Measurements from ENCODE around the gene C17orf100. TPM values are rescaled to one million over a fixed set of nuclear protein-coding genes. Genes with fewer than 3 reads are reported as not detected.

The C17orf100 gene
- total RNA-seq (2014; rRNA removed; shearing (Covaris generic); ENCODE audit: low replicate concordance) = 5.7 and 6.4 TPM in 2 replicates

DNA sequence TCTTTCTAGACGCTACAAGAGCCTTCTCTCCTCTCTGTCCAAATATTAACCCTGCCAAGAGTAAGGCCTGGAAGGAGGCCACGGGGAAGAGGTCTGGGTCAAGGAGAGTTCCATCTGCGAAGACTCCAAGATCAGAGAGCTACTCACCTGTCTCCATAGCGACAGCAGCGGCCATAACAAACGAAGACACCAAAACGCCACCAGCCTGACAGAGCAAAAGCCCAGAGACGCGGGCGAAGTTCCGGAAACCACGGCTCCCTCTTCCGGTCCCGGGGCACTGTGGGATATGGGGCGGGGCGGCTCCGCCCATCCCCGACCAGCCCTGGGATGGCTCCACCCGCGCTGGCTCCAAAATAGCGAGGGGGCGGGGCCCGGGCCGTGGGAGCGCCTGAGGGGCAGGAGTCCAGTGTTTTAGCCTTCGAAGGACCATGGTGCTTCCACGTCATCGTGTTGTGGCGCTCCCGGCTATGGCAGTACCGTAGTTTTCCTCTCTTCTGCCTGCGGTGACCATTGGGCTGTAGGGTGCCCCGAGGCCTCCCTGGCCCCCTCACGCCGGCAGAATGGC is at the start of gene C17orf100, which contains the start of gene MED31:
Gene C17orf100, plus strand, starts transcription at position 409 of the 565 bp plus-strand sequence. Its CDS starts 152 bp downstream, at position 561.
Gene MED31, minus strand, starts transcription at position 252 of the 565 bp plus-strand sequence. Its CDS starts 77 bp downstream, at position 175.
- DNase-seq (ENCODE audit: low read depth) = peak; percentile 93
- in situ Hi-C loops (cut with HindIII; ENCODE audit: low pct_unique_long_range_greater_than_20kb, low sequenced_read_pairs) = no loop called here

DNA sequence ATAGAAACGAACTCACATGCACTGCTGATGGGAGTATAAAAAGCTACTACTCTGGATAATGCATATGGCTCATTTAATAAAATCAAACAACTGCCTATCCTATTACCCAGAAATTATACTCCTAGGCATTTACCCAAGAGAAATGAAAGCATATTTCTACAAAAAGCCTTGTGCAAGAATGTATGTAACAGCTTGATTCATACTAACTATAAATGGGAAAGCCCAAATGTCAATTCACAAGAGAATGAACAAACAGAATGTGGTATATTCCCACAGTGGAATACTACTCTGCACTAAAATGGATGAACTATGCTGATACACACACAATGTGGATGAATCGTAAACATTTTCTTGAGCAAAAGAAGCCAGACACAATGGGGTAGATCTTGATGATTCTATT is 49.4 kb upstream of the C17orf100 start:
- no peak for DNase-seq (ENCODE audit: low read depth)
- in situ Hi-C loops (cut with HindIII; ENCODE audit: low pct_unique_long_range_greater_than_20kb, low sequenced_read_pairs) = no loop called here

- no peak for DNase-seq (ENCODE audit: low read depth)
- in situ Hi-C loops (cut with HindIII; ENCODE audit: low pct_unique_long_range_greater_than_20kb, low sequenced_read_pairs) = no loop called here
These were observed 47.7 kb upstream of the C17orf100 start for GRCh38 chr17:6603744-6604325.

GRCh38 chr17:6605142-6605541 is 46.4 kb upstream of the C17orf100 start:
- in situ Hi-C loops (cut with HindIII; ENCODE audit: low pct_unique_long_range_greater_than_20kb, low sequenced_read_pairs) = no loop called here
- DNase-seq (ENCODE audit: low read depth) = no peak

- in situ Hi-C loops (cut with HindIII; ENCODE audit: low pct_unique_long_range_greater_than_20kb, low sequenced_read_pairs) = no loop called here
- DNase-seq (ENCODE audit: low read depth) = peak; percentile 54
These were observed 43.2 kb upstream of the C17orf100 start for GRCh38 chr17:6608321-6608720.

GRCh38 chr17:6610011-6610410 is 41.6 kb upstream of the C17orf100 start:
- no peak for DNase-seq (ENCODE audit: low read depth)
- in situ Hi-C loops (cut with HindIII; ENCODE audit: low pct_unique_long_range_greater_than_20kb, low sequenced_read_pairs) = no loop called here

- DNase-seq (ENCODE audit: low read depth) = no peak
- in situ Hi-C loops (cut with HindIII; ENCODE audit: low pct_unique_long_range_greater_than_20kb, low sequenced_read_pairs) = no loop called here
These were observed 40.3 kb upstream of the C17orf100 start for GRCh38 chr17:6611231-6611630.

- no peak for DNase-seq (ENCODE audit: low read depth)
- in situ Hi-C loops (cut with HindIII; ENCODE audit: low pct_unique_long_range_greater_than_20kb, low sequenced_read_pairs) = no loop called here
These were observed 27.6 kb upstream of the C17orf100 start for GRCh38 chr17:6623941-6624340.

DNA sequence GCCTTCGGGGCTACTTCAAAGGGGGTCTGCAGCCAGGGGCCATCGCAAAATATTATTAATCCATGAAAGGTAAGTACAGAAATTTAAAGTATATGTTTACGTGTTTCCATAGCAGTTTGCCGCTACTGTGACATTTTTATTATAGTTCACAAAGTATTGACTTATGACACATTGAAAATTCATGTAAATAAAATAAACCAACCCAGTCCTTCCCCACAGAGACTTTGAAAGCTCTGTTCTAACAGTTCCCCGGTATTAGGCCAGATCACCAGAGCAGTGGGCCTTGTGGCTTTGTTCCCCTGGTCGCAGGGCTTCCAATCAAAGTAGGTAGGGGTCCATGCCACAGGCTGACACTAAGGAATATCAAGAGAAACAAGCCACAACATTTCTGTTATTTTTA is 24.9 kb upstream of the C17orf100 start:
- no peak for DNase-seq (ENCODE audit: low read depth)
- in situ Hi-C loops (cut with HindIII; ENCODE audit: low pct_unique_long_range_greater_than_20kb, low sequenced_read_pairs) = no loop called here

DNA sequence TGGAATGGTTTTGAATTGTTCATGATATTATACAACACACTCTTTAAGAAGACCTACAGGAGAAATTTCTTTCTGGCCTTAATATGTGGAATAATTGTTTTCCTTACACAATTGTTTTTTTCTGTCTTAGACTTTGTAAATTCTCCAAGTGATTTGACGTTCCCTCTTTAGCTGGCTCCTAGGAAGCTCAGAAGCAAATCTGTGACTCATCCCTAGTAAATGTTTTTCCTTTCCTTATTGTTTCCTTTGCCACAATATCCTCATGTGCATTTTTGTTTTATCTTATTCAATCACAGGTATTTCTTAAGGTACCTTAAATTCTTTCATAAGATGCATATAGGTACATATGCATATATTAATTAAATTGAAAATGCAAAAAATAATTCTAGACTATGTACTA is 24.5 kb upstream of the C17orf100 start:
- in situ Hi-C loops (cut with HindIII; ENCODE audit: low pct_unique_long_range_greater_than_20kb, low sequenced_read_pairs) = no loop called here
- no peak for DNase-seq (ENCODE audit: low read depth)

DNA sequence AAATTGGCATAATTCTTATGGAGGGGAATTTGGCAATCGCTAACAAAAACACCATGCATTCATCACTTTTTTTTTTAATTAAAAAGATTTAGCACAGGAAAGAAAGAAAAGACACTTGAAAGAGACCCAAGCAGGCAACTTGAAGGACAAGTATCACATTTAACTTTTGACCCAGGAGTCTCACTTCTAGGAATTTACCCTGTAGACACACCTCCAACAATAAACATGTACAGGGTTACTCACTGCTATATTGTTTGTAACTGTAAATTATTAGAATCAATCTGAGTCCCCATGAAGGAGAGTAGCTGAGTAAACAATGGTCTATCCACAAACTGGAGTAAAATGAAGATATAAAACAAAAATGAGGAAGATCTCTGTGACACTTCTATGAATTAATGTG is 21.2 kb upstream of the C17orf100 start:
- DNase-seq (ENCODE audit: low read depth) = no peak
- in situ Hi-C loops (cut with HindIII; ENCODE audit: low pct_unique_long_range_greater_than_20kb, low sequenced_read_pairs) = no loop called here

- DNase-seq (ENCODE audit: low read depth) = no peak
- in situ Hi-C loops (cut with HindIII; ENCODE audit: low pct_unique_long_range_greater_than_20kb, low sequenced_read_pairs) = no loop called here
These were observed 19.0 kb upstream of the C17orf100 start for GRCh38 chr17:6632530-6632929.

DNA sequence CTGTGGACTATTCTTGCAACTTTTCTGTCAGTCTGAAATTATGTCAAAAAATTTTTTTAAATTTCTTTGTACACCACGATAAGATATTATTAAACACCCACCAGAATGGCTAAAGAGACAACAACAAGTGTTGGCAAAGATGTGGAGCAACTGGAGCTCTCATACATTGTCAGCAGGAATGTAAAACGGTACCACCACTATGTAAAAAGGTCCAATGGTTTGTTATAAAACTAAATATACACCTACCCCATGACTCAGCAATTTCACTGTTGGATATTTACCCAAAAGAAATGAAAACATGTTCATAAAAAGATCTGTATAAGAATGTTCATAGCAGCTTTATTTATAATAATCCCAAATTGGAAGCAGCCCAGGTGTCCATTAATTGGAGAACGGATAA is 18.3 kb upstream of the C17orf100 start:
- no peak for DNase-seq (ENCODE audit: low read depth)
- in situ Hi-C loops (cut with HindIII; ENCODE audit: low pct_unique_long_range_greater_than_20kb, low sequenced_read_pairs) = no loop called here

GRCh38 chr17:6636105-6636504 is 15.5 kb upstream of the C17orf100 start:
- in situ Hi-C loops (cut with HindIII; ENCODE audit: low pct_unique_long_range_greater_than_20kb, low sequenced_read_pairs) = no loop called here
- DNase-seq (ENCODE audit: low read depth) = no peak

- in situ Hi-C loops (cut with HindIII; ENCODE audit: low pct_unique_long_range_greater_than_20kb, low sequenced_read_pairs) = no loop called here
- no peak for DNase-seq (ENCODE audit: low read depth)
These were observed 14.7 kb upstream of the C17orf100 start for GRCh38 chr17:6636616-6637457.

DNA sequence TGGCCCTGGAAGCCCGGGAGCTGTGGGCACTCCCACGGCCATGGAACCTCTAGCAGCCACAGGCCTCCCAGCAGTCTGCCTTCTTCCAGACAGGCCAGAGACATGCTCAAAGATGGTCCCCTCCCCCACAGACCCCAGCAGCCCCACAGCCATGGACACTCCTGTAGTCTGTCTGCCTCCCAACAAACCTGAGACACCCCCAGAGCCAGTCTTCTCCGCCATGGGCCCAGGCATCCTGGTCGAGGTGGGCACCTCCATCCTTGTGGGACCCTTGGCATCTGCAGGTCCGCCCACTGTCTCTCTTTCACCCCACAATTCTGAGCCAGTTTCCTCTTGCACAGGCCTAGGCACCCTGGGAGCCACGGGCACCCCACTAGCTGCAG is 14.1 kb upstream of the C17orf100 start:
- DNase-seq (ENCODE audit: low read depth) = no peak
- in situ Hi-C loops (cut with HindIII; ENCODE audit: low pct_unique_long_range_greater_than_20kb, low sequenced_read_pairs) = no loop called here

DNA sequence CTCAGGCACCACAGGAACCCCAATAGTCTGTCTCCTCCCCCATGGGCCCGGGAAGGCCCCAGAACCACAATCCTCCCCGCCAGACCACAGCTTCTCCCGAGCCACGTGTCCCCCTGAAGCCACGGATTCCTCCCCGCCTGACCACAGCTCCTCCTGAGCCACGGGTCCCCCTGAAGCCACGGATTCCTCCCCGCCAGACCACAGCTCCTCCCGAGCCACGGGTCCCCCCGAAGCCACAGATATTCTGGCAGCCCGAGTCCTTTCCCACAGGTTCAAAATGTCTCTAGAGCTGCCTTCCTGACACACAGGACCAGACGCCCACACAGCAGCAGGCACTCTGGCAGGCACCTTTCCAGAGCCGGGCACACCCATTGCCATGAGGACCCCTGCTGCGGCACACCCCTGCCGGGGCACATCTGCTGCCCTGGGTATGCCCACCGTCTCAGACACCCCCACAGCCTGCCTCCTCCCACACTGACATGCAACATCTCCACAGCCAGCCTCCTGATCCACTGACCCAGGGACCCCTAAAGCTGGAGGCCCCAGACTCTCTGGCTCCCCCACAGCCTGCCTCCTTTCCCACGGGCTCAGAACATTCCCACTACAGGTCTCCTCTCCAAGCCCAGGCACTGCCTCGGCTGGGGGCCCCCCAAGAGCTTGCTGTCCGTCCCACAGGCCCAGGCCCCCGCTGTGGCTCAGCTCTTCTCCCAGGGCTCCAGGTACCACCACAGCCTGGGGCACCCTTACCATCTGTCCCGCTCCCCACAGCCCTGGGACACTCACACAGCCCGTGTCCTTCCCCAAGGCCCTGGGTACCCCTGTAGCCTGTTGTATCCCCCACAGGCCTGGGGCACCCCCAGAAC is 13.3 kb upstream of the C17orf100 start:
- in situ Hi-C loops (cut with HindIII; ENCODE audit: low pct_unique_long_range_greater_than_20kb, low sequenced_read_pairs) = no loop called here
- DNase-seq (ENCODE audit: low read depth) = no peak

DNA sequence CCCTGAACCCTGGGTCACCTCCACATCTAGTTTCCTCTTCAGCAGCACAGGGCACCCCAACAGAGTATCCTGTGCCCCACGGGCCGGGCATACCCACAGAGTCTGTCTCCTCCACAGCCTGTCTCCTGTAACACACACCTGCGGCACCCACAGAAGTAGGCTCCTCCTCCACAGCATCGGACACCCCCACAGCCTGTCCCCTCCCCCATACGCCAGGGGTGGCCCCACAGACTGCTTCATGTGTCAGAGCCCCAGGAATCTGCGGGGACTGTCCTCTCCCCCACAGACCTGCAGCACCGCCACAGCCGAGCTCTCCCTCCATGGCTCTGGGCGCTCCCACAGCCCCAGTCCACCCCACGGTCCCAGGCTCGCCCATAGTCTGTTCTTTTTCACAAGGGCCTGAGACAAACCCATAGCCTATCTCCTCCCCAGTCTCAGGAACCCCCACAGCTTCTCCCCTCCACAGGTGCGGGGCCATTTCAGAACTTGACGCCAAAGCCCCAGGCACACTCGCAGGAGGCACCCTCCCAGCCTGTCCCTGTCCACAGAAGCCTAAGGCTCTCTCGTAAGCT is 12.5 kb upstream of the C17orf100 start:
- in situ Hi-C loops (cut with HindIII; ENCODE audit: low pct_unique_long_range_greater_than_20kb, low sequenced_read_pairs) = no loop called here
- no peak for DNase-seq (ENCODE audit: low read depth)

All from Caki2 (cell line).